WI38 (cell line): Measurements from ENCODE around the gene ARSD.
"Not testable (repeated sequence)": the region's sequence is repeated elsewhere in the genome, so short reads cannot be mapped to it uniquely, and the experiment has no call there.

ENCODE experiments used
- H3K4me3 ChIP-seq: 2 replicates; pipeline ENCODE4 v1.5.1; 2011; ENCODE audit warnings: low read depth, mild to moderate bottlenecking, control low read depth, low read length
- TF ChIP-seq, protein P1 (sequence below): IDR thresholded peaks from 2 replicates; pipeline ENCODE4 v1.5.1; 2012; ENCODE audit warnings: low read depth, mild to moderate bottlenecking, control low read depth, low read length

Gene ARSD

DNA sequence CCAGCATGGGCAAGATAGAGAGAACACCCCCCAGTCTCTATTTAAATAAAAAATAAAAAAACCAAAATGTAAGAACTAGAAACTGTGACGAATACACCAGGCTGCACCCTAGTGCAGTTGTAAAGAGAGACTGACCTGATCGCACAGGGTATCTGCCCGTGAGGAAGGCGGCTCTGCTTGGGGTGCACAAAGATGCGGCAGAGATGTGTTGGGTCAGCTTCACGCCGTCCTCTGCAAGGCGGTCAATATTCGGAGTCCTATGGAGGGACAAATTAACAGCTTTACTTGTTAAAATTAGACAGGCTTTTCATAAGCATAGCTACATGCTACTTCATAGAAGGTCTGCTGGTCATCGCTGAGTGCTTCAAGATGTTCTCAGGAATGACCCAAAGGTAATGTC lies 26.1 kb upstream of the ARSD start:
- H3K4me3 ChIP-seq, result no peak overlapping the region
- TF ChIP-seq, protein P1, sequence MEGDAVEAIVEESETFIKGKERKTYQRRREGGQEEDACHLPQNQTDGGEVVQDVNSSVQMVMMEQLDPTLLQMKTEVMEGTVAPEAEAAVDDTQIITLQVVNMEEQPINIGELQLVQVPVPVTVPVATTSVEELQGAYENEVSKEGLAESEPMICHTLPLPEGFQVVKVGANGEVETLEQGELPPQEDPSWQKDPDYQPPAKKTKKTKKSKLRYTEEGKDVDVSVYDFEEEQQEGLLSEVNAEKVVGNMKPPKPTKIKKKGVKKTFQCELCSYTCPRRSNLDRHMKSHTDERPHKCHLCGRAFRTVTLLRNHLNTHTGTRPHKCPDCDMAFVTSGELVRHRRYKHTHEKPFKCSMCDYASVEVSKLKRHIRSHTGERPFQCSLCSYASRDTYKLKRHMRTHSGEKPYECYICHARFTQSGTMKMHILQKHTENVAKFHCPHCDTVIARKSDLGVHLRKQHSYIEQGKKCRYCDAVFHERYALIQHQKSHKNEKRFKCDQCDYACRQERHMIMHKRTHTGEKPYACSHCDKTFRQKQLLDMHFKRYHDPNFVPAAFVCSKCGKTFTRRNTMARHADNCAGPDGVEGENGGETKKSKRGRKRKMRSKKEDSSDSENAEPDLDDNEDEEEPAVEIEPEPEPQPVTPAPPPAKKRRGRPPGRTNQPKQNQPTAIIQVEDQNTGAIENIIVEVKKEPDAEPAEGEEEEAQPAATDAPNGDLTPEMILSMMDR, result no peak

DNA sequence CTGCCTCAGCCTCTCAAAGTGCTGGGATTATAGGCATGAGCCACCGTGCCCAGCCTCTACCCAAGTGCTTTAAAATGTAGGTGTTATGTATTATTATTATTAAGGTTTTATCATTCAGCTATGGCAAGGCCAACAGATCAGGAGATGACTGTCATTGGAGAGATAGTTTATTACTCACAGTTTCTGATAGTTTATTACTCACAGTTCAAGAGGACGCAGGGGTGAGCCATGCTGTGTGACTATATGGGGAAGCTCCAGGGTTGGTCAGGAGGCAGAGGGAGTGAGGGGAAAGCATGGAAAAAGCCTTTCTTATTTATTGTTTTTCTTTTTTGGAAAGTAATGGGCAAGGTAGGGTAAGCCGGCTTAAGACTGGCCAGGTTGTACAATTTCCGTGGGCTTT lies 25.4 kb upstream of the ARSD start:
- H3K4me3 ChIP-seq, result no peak overlapping the region

DNA sequence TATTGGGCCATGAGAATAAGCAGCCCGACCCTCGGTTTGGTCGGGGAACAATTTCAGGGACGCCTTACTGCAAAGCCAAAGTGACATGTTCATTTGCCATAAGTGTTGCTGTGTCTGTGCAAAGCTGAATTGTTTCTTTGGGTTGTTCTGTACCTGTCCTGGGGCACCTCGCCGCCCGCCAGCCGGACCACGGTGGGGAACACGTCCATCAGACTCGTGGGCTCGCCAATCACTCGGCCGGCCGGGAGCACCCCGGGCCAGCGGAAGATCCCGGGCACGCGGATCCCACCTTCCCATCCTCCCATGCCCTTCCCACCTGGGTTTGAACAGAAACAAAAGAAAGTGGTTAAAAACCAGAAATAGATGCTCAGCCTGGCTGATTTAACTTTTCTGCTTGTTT lies 8.8 kb upstream of the ARSD start:
- not testable (repeated sequence) for H3K4me3 ChIP-seq

More for the DNA sequence above, 25.4 kb upstream of the ARSD start:
- TF ChIP-seq, protein P1, result no peak

DNA sequence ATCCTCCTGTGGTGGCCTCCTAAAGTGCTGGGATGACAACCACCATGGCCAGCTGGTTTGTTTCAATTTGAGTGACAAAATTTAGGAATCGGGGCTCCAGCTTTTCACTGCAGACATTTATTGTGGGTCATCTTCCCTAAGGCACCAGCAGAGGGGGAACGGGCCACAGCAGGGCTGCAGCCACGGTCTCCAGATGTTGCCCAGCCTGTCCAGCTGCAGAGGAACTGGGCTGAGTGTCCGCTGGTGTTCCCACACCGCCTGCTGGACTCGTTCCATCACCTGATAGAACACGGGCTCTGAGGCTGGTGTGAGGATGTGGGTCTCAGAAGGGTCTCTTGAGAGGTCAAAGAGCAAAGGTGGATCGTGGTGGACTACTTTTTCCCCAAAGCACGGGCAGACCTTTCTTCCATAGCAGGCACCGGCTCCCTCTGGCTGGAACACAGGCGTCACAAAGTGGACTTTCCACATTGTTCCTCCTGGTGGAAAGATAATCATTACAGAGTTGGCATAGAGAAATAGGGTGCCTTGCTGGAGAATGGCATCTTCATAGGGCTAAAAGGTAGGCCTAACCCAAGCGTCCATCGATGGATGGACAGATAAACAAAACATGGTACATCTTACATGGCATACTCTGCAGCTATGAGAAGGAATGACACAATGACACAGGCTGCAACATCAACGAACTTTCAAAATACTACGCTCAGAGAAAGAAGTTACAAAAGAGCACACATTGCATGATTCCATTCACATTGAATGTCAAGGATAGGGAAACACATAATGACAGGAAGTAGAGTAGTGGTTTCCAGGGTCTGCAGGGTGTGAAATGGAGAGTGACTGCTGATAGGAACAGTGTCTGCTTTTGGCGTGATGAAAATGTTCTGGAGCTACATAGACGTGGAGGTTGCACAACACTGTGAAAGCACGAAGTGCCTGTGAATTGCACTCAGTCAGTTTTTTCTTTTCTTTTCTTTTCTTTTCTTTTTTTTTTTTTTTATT lies 5.9 kb upstream of the ARSD start:
- H3K4me3 ChIP-seq, result no peak overlapping the region
- TF ChIP-seq, protein P1, result no peak

DNA sequence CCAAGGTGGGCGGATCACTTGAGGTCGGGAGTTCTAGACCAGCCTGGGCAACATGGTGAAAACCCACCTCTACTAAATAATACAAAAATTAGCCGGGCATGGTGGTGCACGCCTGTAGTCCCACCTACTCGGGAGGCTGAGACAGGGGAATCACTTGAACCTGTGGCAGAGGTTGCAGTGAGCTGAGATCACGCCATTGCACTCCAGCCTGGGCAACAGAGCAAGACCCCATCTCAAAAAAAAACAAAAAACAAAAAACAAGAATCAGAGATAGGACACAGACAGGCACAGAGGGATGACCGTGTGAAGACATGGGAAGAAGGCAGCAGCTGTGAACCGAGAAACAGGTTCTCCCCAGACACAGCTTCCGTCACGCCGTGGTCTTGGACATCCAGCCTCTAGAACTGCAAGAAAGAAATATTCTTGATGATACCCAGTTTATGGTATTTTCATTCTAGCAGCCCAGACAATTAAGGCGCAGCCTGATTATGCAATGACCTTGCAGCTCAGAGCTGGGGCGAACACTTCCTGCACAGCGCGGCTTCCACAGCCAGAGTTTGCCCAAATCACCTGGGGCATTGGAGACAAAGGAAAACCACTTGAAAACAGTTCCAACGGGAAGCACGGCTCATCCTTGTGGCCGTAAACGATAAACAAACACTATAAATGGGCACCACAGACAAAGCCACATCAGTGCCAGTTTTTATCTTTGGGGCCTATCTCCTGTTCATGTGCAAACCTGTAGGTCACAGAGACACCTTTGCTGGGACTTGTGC lies 4.2 kb upstream of the ARSD start:
- no peak overlapping the region for H3K4me3 ChIP-seq
- TF ChIP-seq, protein P1, result no peak

DNA sequence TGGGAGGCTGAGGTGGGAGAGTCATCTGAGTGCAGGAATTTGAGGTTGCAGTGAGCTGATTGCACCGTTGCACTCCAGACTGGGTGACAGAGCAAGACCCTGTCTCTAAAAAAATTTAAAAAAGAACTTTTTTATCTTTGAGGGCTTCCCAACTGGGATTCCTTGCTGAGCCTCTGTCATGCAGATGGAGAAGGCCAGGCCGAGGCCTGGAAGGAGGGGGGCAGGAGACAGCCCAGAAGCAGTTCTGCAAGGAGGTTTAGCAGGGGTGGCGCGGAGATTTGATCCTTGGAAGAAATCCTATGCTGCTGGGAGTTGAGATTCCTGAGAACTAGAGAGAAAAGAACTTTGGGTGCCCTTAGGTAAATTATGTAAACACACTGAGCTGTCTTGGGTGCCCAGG lies 2.5 kb upstream of the ARSD start:
- H3K4me3 ChIP-seq, result no peak overlapping the region

DNA sequence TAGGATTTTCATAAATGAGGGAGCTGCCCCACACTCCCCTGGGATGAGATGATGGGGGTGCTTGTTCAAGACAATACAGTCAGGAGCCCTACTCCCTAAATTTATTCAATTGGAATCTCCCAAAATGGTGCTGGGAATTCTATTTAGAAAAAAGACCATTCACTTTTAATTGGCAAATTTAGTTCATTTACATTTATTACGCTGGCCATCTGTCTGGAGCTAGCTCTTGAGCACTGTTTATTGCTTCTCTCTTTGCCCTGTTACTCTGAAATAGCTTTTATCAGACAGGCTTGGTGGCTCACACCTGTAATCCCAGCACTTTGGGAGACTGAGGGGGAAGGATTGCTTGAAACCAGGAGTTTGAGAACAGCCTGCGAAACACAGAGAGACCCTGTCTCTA lies 2.0 kb upstream of the ARSD start:
- no peak overlapping the region for H3K4me3 ChIP-seq
- TF ChIP-seq, protein P1, result no peak

More for the DNA sequence above, 2.5 kb upstream of the ARSD start:
- TF ChIP-seq, protein P1, result no peak
